Neural progenitor cell (in vitro differentiated cells): ENCODE results near the gene STRIP2. TPM values are rescaled to one million over a fixed set of nuclear protein-coding genes. Genes with fewer than 3 reads are reported as not detected.

ENCODE experiments used
- DNase-seq: peaks from one replicate; pipeline ENCODE4 v3.0.0-alpha.2; 2016; ENCODE audit warnings: low spot score
- H2AFZ ChIP-seq: fragments of 200-600 bp; sonication (generic); replicated peaks from 2 replicates; pipeline ENCODE4 v1.6.1; 2016; ENCODE audit warnings: antibody characterized with exemption
- H3F3A ChIP-seq: fragments of 200-600 bp; sonication (generic); 2 replicates; pipeline ENCODE4 v1.6.1; 2016; ENCODE audit warnings: antibody characterized with exemption, low read depth
- H3K27ac ChIP-seq: fragments of 200-600 bp; sonication (generic); 2 replicates; pipeline ENCODE4 v1.5.1; 2016; ENCODE audit warnings: mild to moderate bottlenecking
- H3K27me3 ChIP-seq: fragments of 200-600 bp; sonication (generic); 2 replicates; pipeline ENCODE4 v1.6.1; 2016; ENCODE audit warnings: mild to moderate bottlenecking, moderate library complexity
- H3K36me3 ChIP-seq: fragments of 200-600 bp; sonication (generic); 2 replicates; pipeline ENCODE4 v1.5.1; 2016
- H3K4me1 ChIP-seq: fragments of 200-600 bp; sonication (generic); 2 replicates; pipeline ENCODE4 v1.6.1; 2016; ENCODE audit warnings: mixed run types
- H3K4me2 ChIP-seq: fragments of 200-600 bp; sonication (generic); 2 replicates; pipeline ENCODE4 v1.6.1; 2016
- H3K4me3 ChIP-seq: fragments of 200-600 bp; sonication (generic); 2 replicates; pipeline ENCODE4 v1.5.1; 2016
- H3K79me2 ChIP-seq: fragments of 200-600 bp; sonication (generic); 2 replicates; pipeline ENCODE4 v1.6.1; 2016; ENCODE audit warnings: low read depth
- H3K9ac ChIP-seq: fragments of 200-600 bp; sonication (generic); 2 replicates; pipeline ENCODE4 v1.6.1; 2016
- H3K9me3 ChIP-seq: fragments of 200-600 bp; sonication (generic); 2 replicates; pipeline ENCODE4 v1.5.1; 2016; ENCODE audit warnings: low read depth
- H4K20me1 ChIP-seq: fragments of 200-600 bp; sonication (generic); 2 replicates; pipeline ENCODE4 v1.6.1; 2016; ENCODE audit warnings: low read depth
- H3K27ac Mint-ChIP-seq: 3 replicates; pipeline ENCODE4 v1.8.0; 2021; ENCODE audit warnings: mixed read lengths
- H3K27me3 Mint-ChIP-seq: 2 replicates; pipeline ENCODE4 v1.8.0; 2022; ENCODE audit warnings: low read depth, mild to moderate bottlenecking, inconsistent platforms, moderate library complexity, mixed read lengths; ENCODE audit not compliant: insufficient read depth
- H3K36me3 Mint-ChIP-seq: 3 replicates; pipeline ENCODE4 v1.8.0; 2021; ENCODE audit warnings: mixed read lengths
- H3K4me1 Mint-ChIP-seq: 3 replicates; pipeline ENCODE4 v1.8.0; 2021; ENCODE audit warnings: mixed read lengths
- H3K4me3 Mint-ChIP-seq: 3 replicates; pipeline ENCODE4 v1.8.0; 2021; ENCODE audit warnings: mild to moderate bottlenecking, moderate library complexity, mixed read lengths
- H3K9me3 Mint-ChIP-seq: 3 replicates; pipeline ENCODE4 v1.8.0; 2020; ENCODE audit warnings: mixed read lengths
- CTCF ChIP-seq: fragments of 200-600 bp; sonication (generic); IDR thresholded peaks from 2 replicates; pipeline ENCODE4 v1.5.1; 2017; ENCODE audit warnings: antibody characterized with exemption, mild to moderate bottlenecking
- EZH2 ChIP-seq: fragments of 200-600 bp; sonication (generic); IDR thresholded peaks from 2 replicates; pipeline ENCODE4 v1.6.1; 2017; ENCODE audit warnings: antibody characterized with exemption, mild to moderate bottlenecking, moderate library complexity
- EZH2phosphoT487 ChIP-seq: fragments of 200-600 bp; sonication (generic); IDR thresholded peaks from 2 replicates; pipeline ENCODE4 v1.6.1; 2017; ENCODE audit warnings: antibody characterized with exemption
- total RNA-seq: library from RNA; depleted of rRNA; stranded (reverse); fragments of >200 nt; gene quantifications from 2 replicates; pipeline ENCODE4 v1.2.3, GENCODE V29; 2015; ENCODE audit warnings: low replicate concordance

The STRIP2 gene
- total RNA-seq, 1 donor from 2014 or later = 11.6 TPM

- Mint-ChIP-seq H3K27me3 (no peaks in the 10 kb centered on the region), H3K4me3 (no peak overlapping the region), H3K27ac (no peak overlapping the region), H3K9me3 (no peaks in the 10 kb centered on the region), H3K4me1 (no peaks in the 10 kb centered on the region), H3K36me3 (peaks cover 7% of the 10 kb centered on the region)
- Histone ChIP-seq H3K36me3 (peaks cover 4% of the 10 kb centered on the region), H3K79me2 (no peaks in the 10 kb centered on the region), H3F3A (no peaks in the 10 kb centered on the region), H3K4me3 (no peak overlapping the region), H3K4me1 (no peaks in the 10 kb centered on the region), H2AFZ (no peak overlapping the region), H3K4me2 (no peak overlapping the region), H3K9ac (no peak overlapping the region), H4K20me1 (no peaks in the 10 kb centered on the region), H3K27ac (no peak overlapping the region), H3K27me3 (no peaks in the 10 kb centered on the region), H3K9me3 (no peaks in the 10 kb centered on the region)
- no peak for DNase-seq
- TF ChIP-seq EZH2 (no peak), EZH2phosphoT487 (no peak), CTCF (no peak)
Observed at GRCh38 chr7:129489491-129489890, 55.3 kb downstream of the STRIP2 start.

- Histone ChIP-seq H3K79me2 (no peaks in the 10 kb centered on the region), H3F3A (no peaks in the 10 kb centered on the region), H3K9me3 (no peaks in the 10 kb centered on the region), H2AFZ (no peak overlapping the region), H3K4me1 (no peaks in the 10 kb centered on the region), H4K20me1 (no peaks in the 10 kb centered on the region), H3K27me3 (no peaks in the 10 kb centered on the region), H3K27ac (no peak overlapping the region), H3K9ac (no peak overlapping the region), H3K36me3 (peaks cover 2% of the 10 kb centered on the region), H3K4me3 (no peak overlapping the region), H3K4me2 (no peak overlapping the region)
- Mint-ChIP-seq H3K4me3 (no peak overlapping the region), H3K27me3 (peaks cover 2% of the 10 kb centered on the region), H3K27ac (no peak overlapping the region), H3K4me1 (no peaks in the 10 kb centered on the region), H3K9me3 (no peaks in the 10 kb centered on the region), H3K36me3 (peaks cover 7% of the 10 kb centered on the region)
- TF ChIP-seq CTCF = no peak
- DNase-seq = no peak
Observed at GRCh38 chr7:129492391-129492790, 58.2 kb downstream of the STRIP2 start.

DNA sequence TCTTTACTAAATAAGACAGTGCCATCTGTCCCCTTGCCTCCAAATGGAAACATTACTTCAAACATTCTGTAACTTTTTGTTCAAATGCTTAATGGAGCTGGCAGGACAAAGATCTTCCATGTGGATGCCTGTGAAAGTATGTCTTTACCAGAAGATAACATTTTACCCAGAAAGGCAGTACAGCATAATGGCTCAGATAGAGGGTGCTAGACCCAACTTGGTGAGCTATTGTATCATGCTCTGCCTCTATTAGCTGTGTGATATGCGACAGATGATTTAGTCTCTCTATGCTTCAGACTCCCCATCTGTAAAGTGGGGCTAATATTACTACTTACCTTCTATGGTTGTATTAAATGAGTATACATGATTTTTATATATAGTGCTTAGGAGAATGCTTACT is 59.3 kb downstream of the STRIP2 start:
- H3K9me3 ChIP-seq = no peaks in the 10 kb centered on the region
- Mint-ChIP-seq H3K27me3 (peaks cover 2% of the 10 kb centered on the region), H3K36me3 (peaks cover 7% of the 10 kb centered on the region), H3K4me3 (no peak overlapping the region), H3K9me3 (no peaks in the 10 kb centered on the region), H3K4me1 (no peaks in the 10 kb centered on the region), H3K27ac (no peak overlapping the region)
- H2AFZ ChIP-seq = no peak overlapping the region
- no peaks in the 10 kb centered on the region for H3K4me1 ChIP-seq
- no peak overlapping the region for H3K27ac ChIP-seq
- no peak for DNase-seq
- no peak overlapping the region for H3K9ac ChIP-seq
- H4K20me1 ChIP-seq = no peaks in the 10 kb centered on the region
- H3K79me2 ChIP-seq = no peaks in the 10 kb centered on the region
- no peaks in the 10 kb centered on the region for H3K27me3 ChIP-seq
- H3K4me2 ChIP-seq = no peak overlapping the region
- H3F3A ChIP-seq = no peaks in the 10 kb centered on the region
- no peaks in the 10 kb centered on the region for H3K36me3 ChIP-seq
- peak; percentile 6 for TF ChIP-seq CTCF
- TF ChIP-seq EZH2phosphoT487 = no peak
- H3K4me3 ChIP-seq = no peak overlapping the region

GRCh38 chr7:129494041-129494440 is 59.8 kb downstream of the STRIP2 start:
- no peak overlapping the region for H3K9ac ChIP-seq
- TF ChIP-seq EZH2 (no peak), EZH2phosphoT487 (no peak), CTCF (no peak)
- H4K20me1 ChIP-seq = no peaks in the 10 kb centered on the region
- Mint-ChIP-seq H3K9me3 (no peaks in the 10 kb centered on the region), H3K4me1 (no peaks in the 10 kb centered on the region), H3K27ac (no peak overlapping the region), H3K36me3 (peaks cover 3% of the 10 kb centered on the region), H3K27me3 (peaks cover 2% of the 10 kb centered on the region), H3K4me3 (no peak overlapping the region)
- no peak overlapping the region for H3K4me3 ChIP-seq
- no peaks in the 10 kb centered on the region for H3K36me3 ChIP-seq
- DNase-seq = no peak
- no peaks in the 10 kb centered on the region for H3K27me3 ChIP-seq
- H3K4me2 ChIP-seq = no peak overlapping the region
- no peaks in the 10 kb centered on the region for H3K4me1 ChIP-seq
- no peak overlapping the region for H2AFZ ChIP-seq
- no peak overlapping the region for H3K27ac ChIP-seq
- no peaks in the 10 kb centered on the region for H3F3A ChIP-seq
- no peaks in the 10 kb centered on the region for H3K9me3 ChIP-seq
- no peaks in the 10 kb centered on the region for H3K79me2 ChIP-seq
